Neuronal stem cell (in vitro differentiated cells): ENCODE results near the gene LUM.
A peak's percentile ranks its signal among the peaks of the same experiment; 100 is the strongest.

Source experiments
- DNase-seq: peaks from one replicate; pipeline ENCODE4 v3.0.0-alpha.2; 2013; ENCODE audit warnings: low spot score
- H2AFZ ChIP-seq: one replicate; pipeline ENCODE4 v1.6.1; 2013; ENCODE audit warnings: mild to moderate bottlenecking, low read length, inconsistent platforms
- H2AK5ac ChIP-seq: 2 replicates; pipeline ENCODE4 v1.6.1; 2013; ENCODE audit warnings: low read depth, mild to moderate bottlenecking, inconsistent platforms, low read length, moderate library complexity, mixed read lengths
- H2BK120ac ChIP-seq: 2 replicates; pipeline ENCODE4 v1.6.1; 2013; ENCODE audit warnings: low read depth, mild to moderate bottlenecking, inconsistent platforms, low read length, moderate library complexity, mixed read lengths
- H2BK12ac ChIP-seq: one replicate; pipeline ENCODE4 v1.6.1; 2013; ENCODE audit warnings: low read length, inconsistent platforms
- H2BK15ac ChIP-seq: 2 replicates; pipeline ENCODE4 v1.6.1; 2013; ENCODE audit warnings: mild to moderate bottlenecking, low read length, inconsistent platforms, mixed read lengths
- H2BK5ac ChIP-seq: one replicate; pipeline ENCODE4 v1.6.1; 2013; ENCODE audit warnings: inconsistent platforms, mild to moderate bottlenecking, low read length, moderate library complexity
- H3K14ac ChIP-seq: one replicate; pipeline ENCODE4 v1.6.1; 2013; ENCODE audit warnings: low read length, inconsistent platforms
- H3K18ac ChIP-seq: 2 replicates; pipeline ENCODE4 v1.6.1; 2013; ENCODE audit warnings: low read length, inconsistent platforms
- H3K23ac ChIP-seq: 2 replicates; pipeline ENCODE4 v1.6.1; 2013; ENCODE audit warnings: low read depth, mild to moderate bottlenecking, mixed read lengths, low read length, inconsistent platforms; ENCODE audit not compliant: poor library complexity
- H3K27ac ChIP-seq: replicated peaks from 3 replicates; pipeline ENCODE4 v1.5.1; 2013; ENCODE audit warnings: low read length, inconsistent platforms
- H3K27me3 ChIP-seq, 3 experiments: 2 replicates each; pipeline ENCODE4 v1.6.1; 2013; ENCODE audit warnings: low read length in 3 of 3, mild to moderate bottlenecking in 2 of 3, inconsistent platforms in 1 of 3, low read depth in 1 of 3, mixed read lengths in 1 of 3, moderate library complexity in 1 of 3; ENCODE audit not compliant: control insufficient read depth in 3 of 3, insufficient read depth in 3 of 3
- H3K36me3 ChIP-seq, 2 donors: replicated peaks in 1 of 2; 2 replicates each; pipeline ENCODE4 v1.6.1; 2013; ENCODE audit warnings: low read length in 2 of 2; ENCODE audit not compliant: control insufficient read depth in 2 of 2, insufficient read depth in 2 of 2
- H3K4ac ChIP-seq: 2 replicates; pipeline ENCODE4 v1.6.1; 2013; ENCODE audit warnings: inconsistent platforms, mild to moderate bottlenecking, low read length, moderate library complexity
- H3K4me1 ChIP-seq, 2 donors: 1 replicate in 1 of 2; 2 replicates in 1 of 2; pipeline ENCODE4 v1.6.1; 2013; ENCODE audit warnings: low read length in 2 of 2, low read depth in 1 of 2; ENCODE audit not compliant: control insufficient read depth in 2 of 2, insufficient read depth in 1 of 2
- H3K4me2 ChIP-seq: one replicate; pipeline ENCODE4 v1.6.1; 2013; ENCODE audit warnings: mild to moderate bottlenecking, low read length, inconsistent platforms; ENCODE audit not compliant: insufficient read depth, poor library complexity, severe bottlenecking
- H3K4me3 ChIP-seq, 2 donors: 2 replicates each; pipeline ENCODE4 v1.5.1; 2013; ENCODE audit warnings: low read length in 2 of 2, mild to moderate bottlenecking in 2 of 2, inconsistent platforms in 1 of 2, moderate library complexity in 1 of 2
- H3K79me1 ChIP-seq: one replicate; pipeline ENCODE4 v1.6.1; 2013; ENCODE audit warnings: low read depth, mild to moderate bottlenecking, inconsistent platforms, low read length, moderate library complexity
- H3K9ac ChIP-seq: one replicate; pipeline ENCODE4 v1.6.1; 2013; ENCODE audit warnings: mild to moderate bottlenecking, low read depth, low read length, inconsistent platforms; ENCODE audit not compliant: poor library complexity
- H3K9me3 ChIP-seq, 2 donors: replicated peaks in 1 of 2; 2 replicates each; pipeline versions ENCODE3 to v1.6.1; 2013; ENCODE audit warnings: low read length in 2 of 2, mild to moderate bottlenecking in 2 of 2, inconsistent platforms in 1 of 2, low read depth in 1 of 2, mixed read lengths in 1 of 2, moderate library complexity in 1 of 2; ENCODE audit not compliant: control insufficient read depth in 2 of 2, insufficient read depth in 1 of 2
- H4K8ac ChIP-seq: one replicate; pipeline ENCODE4 v1.6.1; 2013; ENCODE audit warnings: low read depth, mild to moderate bottlenecking, inconsistent platforms, low read length, moderate library complexity
- H4K91ac ChIP-seq: one replicate; pipeline ENCODE4 v1.6.1; 2013; ENCODE audit warnings: low read length, low read depth, mild to moderate bottlenecking, inconsistent platforms; ENCODE audit not compliant: poor library complexity
- WGBS, 2 donors: extraction: QIAGEN DNeasy Blood & Tissue Kit; methylation state at CpG; one replicate each; pipeline ENCODE4 v1.1.7; 2013; ENCODE audit warnings: missing lambda C conversion rate in 2 of 2, mixed read lengths in 1 of 2; ENCODE audit not compliant: insufficient read length in 2 of 2, insufficient replicate concordance in 1 of 2; ENCODE audit errors: extremely low coverage in 2 of 2; 5-methylcytosine and 5-hydroxymethylcytosine counted together

LUM gene

DNA sequence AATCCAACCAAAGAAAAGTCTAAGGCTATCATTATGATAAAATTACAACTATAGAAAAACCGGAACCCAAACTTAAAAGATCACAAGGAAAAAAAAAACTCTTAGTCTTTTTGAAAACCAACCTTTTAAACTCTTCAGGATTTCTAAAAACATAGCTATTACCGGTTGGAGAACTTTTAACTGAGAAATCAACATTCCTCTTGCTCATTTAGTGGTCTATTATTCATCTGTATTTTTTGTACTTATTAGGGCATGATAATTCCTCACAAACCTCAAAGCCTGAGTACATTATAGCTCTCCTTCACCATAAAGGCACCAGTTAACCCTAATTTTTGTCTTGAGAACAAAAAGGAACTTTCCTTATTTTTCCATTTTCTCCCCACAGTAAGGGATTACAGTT lies 10.4 kb downstream of the LUM start:
- no peak for DNase-seq

DNA sequence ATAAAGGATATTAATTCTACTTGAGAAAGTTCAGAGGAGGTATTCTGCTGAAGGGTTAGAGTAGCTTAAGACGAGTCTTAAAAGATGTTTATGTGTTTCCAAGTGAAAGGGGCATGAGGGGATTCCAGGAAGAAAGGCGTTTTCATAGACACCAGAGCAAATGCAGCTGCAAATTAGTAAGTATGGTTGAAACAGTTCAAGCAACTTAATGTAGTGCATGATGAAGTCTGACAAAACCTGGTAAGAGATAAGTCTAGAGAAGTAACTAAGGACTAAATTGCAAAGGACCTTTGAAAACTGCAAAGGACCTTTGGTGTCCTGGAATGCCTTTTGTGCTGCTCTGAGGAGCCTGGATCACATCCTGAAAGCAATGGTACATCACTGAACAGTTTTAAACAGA lies 11.5 kb downstream of the LUM start:
- H3K4me3 ChIP-seq: no peak overlapping the region
- no peaks in the 10 kb centered on the region for H3K79me1 ChIP-seq
- no peak overlapping the region for H3K9ac ChIP-seq
- H3K9me3 ChIP-seq: no peaks in the 10 kb centered on the region
- no peak for DNase-seq
- no peaks in the 10 kb centered on the region for H3K27me3 ChIP-seq
- H4K8ac ChIP-seq: no peak overlapping the region
- no peak overlapping the region for H3K4me2 ChIP-seq
- no peak overlapping the region for H2BK15ac ChIP-seq
- H3K18ac ChIP-seq: no peak overlapping the region
- H2AK5ac ChIP-seq: no peak overlapping the region
- no peak overlapping the region for H4K91ac ChIP-seq
- H2BK5ac ChIP-seq: no peak overlapping the region
- H2BK12ac ChIP-seq: no peak overlapping the region
- no peaks in the 10 kb centered on the region for H3K36me3 ChIP-seq
- no peak overlapping the region for H3K23ac ChIP-seq
- no peak overlapping the region for H3K4ac ChIP-seq
- no peak overlapping the region for H2BK120ac ChIP-seq
- H2AFZ ChIP-seq: no peak overlapping the region
- WGBS, 2 donors: no CpG with 5 or more reads among the region's 2 CpGs
- H3K27ac ChIP-seq: no peak overlapping the region
- no peak overlapping the region for H3K14ac ChIP-seq
- peaks cover 0 to 8% of the 10 kb centered on the region in 2 donors for H3K4me1 ChIP-seq

More for the DNA sequence above, 10.4 kb downstream of the LUM start:
- H3K14ac ChIP-seq: no peak overlapping the region
- no peak overlapping the region for H2BK5ac ChIP-seq
- no peak overlapping the region for H2BK120ac ChIP-seq
- H3K27ac ChIP-seq: no peak overlapping the region
- H3K4me1 ChIP-seq: peaks cover 0 to 8% of the 10 kb centered on the region in 2 donors
- no peak overlapping the region for H2AFZ ChIP-seq
- no peak overlapping the region for H3K4me2 ChIP-seq
- no peaks in the 10 kb centered on the region for H3K79me1 ChIP-seq
- H3K4me3 ChIP-seq: no peak overlapping the region
- no peaks in the 10 kb centered on the region for H3K9me3 ChIP-seq
- no peak overlapping the region for H2AK5ac ChIP-seq
- H4K8ac ChIP-seq: no peak overlapping the region
- no peak overlapping the region for H2BK12ac ChIP-seq
- no peaks in the 10 kb centered on the region for H3K27me3 ChIP-seq
- no peaks in the 10 kb centered on the region for H3K36me3 ChIP-seq
- no peak overlapping the region for H3K9ac ChIP-seq
- no peak overlapping the region for H4K91ac ChIP-seq
- no CpG with 5 or more reads among the region's 2 CpGs for WGBS, 2 donors
- H2BK15ac ChIP-seq: no peak overlapping the region
- H3K23ac ChIP-seq: no peak overlapping the region
- no peak overlapping the region for H3K4ac ChIP-seq
- H3K18ac ChIP-seq: no peak overlapping the region

GRCh38 chr12:91099341-91099740 lies 12.0 kb downstream of the LUM start:
- Histone ChIP-seq H2AK5ac (no peak overlapping the region), H2BK12ac (no peak overlapping the region), H2BK5ac (no peak overlapping the region), H3K36me3 (no peaks in the 10 kb centered on the region), H3K27me3 (no peaks in the 10 kb centered on the region), H3K23ac (no peak overlapping the region), H3K79me1 (no peaks in the 10 kb centered on the region), H4K91ac (no peak overlapping the region), H3K9me3 (no peaks in the 10 kb centered on the region), H3K4me3 (no peak overlapping the region), H3K4me2 (no peak overlapping the region), H4K8ac (no peak overlapping the region), H2AFZ (peak overlapping the region; percentile 57), H3K18ac (no peak overlapping the region), H3K14ac (no peak overlapping the region), H3K4me1 (peaks cover 0 to 8% of the 10 kb centered on the region in 2 donors), H2BK120ac (no peak overlapping the region), H3K27ac (no peak overlapping the region), H3K4ac (no peak overlapping the region), H3K9ac (no peak overlapping the region), H2BK15ac (no peak overlapping the region)
- WGBS, 2 donors: no CpG with 5 or more reads among the region's 2 CpGs
- no peak for DNase-seq

GRCh38 chr12:91098941-91099340 lies 12.4 kb downstream of the LUM start:
- H3K27me3 ChIP-seq: no peaks in the 10 kb centered on the region
- no peak overlapping the region for H2AK5ac ChIP-seq
- no peak overlapping the region for H3K9ac ChIP-seq
- H3K4me2 ChIP-seq: no peak overlapping the region
- H4K91ac ChIP-seq: no peak overlapping the region
- no peak overlapping the region for H2BK15ac ChIP-seq
- no peak overlapping the region for H3K14ac ChIP-seq
- WGBS, 2 donors: no CpG with 5 or more reads among the region's 3 CpGs
- H3K9me3 ChIP-seq: no peaks in the 10 kb centered on the region
- H3K36me3 ChIP-seq: no peaks in the 10 kb centered on the region
- no peak overlapping the region for H2BK5ac ChIP-seq
- H3K27ac ChIP-seq: no peak overlapping the region
- H3K4me3 ChIP-seq: no peak overlapping the region
- H3K18ac ChIP-seq: no peak overlapping the region
- H3K23ac ChIP-seq: no peak overlapping the region
- DNase-seq: no peak
- H3K4me1 ChIP-seq: peaks cover 0 to 8% of the 10 kb centered on the region in 2 donors
- no peaks in the 10 kb centered on the region for H3K79me1 ChIP-seq
- no peak overlapping the region for H4K8ac ChIP-seq
- no peak overlapping the region for H3K4ac ChIP-seq
- no peak overlapping the region for H2BK120ac ChIP-seq
- H2BK12ac ChIP-seq: no peak overlapping the region
- H2AFZ ChIP-seq: peak overlapping the region; percentile 57
